GM19467 (cell line): Measurements from ENCODE around the gene SNF8.

Source experiments
- ATAC-seq: cut with Tn5 transposase; IDR thresholded peaks from one replicate; pipeline ENCODE4 v1.9.1; 2021; ENCODE audit warnings: mild to moderate bottlenecking, moderate library complexity; ENCODE audit not compliant: unreplicated experiment

SNF8 gene

GRCh38 chr17:48930435-48930873 lies 14.2 kb downstream of the SNF8 start:
- ATAC-seq = no peak

- ATAC-seq = no peak
These were observed 14.9 kb downstream of the SNF8 start for GRCh38 chr17:48929812-48930165.

GRCh38 chr17:48928876-48929811 lies 15.5 kb downstream of the SNF8 start:
- no peak for ATAC-seq

- ATAC-seq = no peak
These were observed 16.5 kb downstream of the SNF8 start for GRCh38 chr17:48927978-48928745.

- ATAC-seq = no peak
These were observed 18.7 kb downstream of the SNF8 start for GRCh38 chr17:48925991-48926342.

- ATAC-seq = no peak
These were observed 19.2 kb downstream of the SNF8 start for GRCh38 chr17:48925251-48925990.

- peak; percentile 70 for ATAC-seq
These were observed 29.0 kb downstream of the SNF8 start for GRCh38 chr17:48915459-48916282.

- no peak for ATAC-seq
These were observed 32.2 kb downstream of the SNF8 start for GRCh38 chr17:48912476-48912875.

GRCh38 chr17:48910370-48910769 lies 34.3 kb downstream of the SNF8 start:
- ATAC-seq = no peak

- ATAC-seq = no peak
These were observed 34.9 kb downstream of the SNF8 start for GRCh38 chr17:48909783-48910182.

GRCh38 chr17:48908853-48909394 lies 35.7 kb downstream of the SNF8 start:
- peak; percentile 37 for ATAC-seq

GRCh38 chr17:48908047-48908843 lies 36.4 kb downstream of the SNF8 start, which contains the start of gene UBE2Z:
Gene UBE2Z, plus strand, starts transcription at chr17:48908407. Its CDS starts 97 bp downstream, at chr17:48908504.
- peak; percentile 73 for ATAC-seq

GRCh38 chr17:48907713-48908046 lies 37.0 kb downstream of the SNF8 start:
- no peak for ATAC-seq

GRCh38 chr17:48905987-48906515 lies 38.6 kb downstream of the SNF8 start:
- no peak for ATAC-seq

- no peak for ATAC-seq
These were observed 40.2 kb downstream of the SNF8 start for GRCh38 chr17:48904428-48904827.

GRCh38 chr17:48903401-48903800 lies 41.2 kb downstream of the SNF8 start:
- ATAC-seq = no peak

- ATAC-seq = no peak
These were observed 43.4 kb downstream of the SNF8 start for GRCh38 chr17:48901241-48901640.

- ATAC-seq = no peak
These were observed 49.8 kb downstream of the SNF8 start for GRCh38 chr17:48894886-48895285.
